ENCODE results near the gene NMD3.

GRCh38 chr3:161263057-161263456, 41.9 kb downstream of the NMD3 start:
- TF ChIP-seq CTCF (IDR thresholded peaks at IDR 0.05) (no peak), EP300 (IDR thresholded peaks at IDR 0.05; ENCODE audit: borderline replicate concordance in 1 of 2, low read depth in 1 of 2, low read length in 1 of 2) (no peak), NRF1 (IDR thresholded peaks at IDR 0.05; ENCODE audit: low read depth, low read length) (no peak)
- TF ChIP-seq, protein P1, sequence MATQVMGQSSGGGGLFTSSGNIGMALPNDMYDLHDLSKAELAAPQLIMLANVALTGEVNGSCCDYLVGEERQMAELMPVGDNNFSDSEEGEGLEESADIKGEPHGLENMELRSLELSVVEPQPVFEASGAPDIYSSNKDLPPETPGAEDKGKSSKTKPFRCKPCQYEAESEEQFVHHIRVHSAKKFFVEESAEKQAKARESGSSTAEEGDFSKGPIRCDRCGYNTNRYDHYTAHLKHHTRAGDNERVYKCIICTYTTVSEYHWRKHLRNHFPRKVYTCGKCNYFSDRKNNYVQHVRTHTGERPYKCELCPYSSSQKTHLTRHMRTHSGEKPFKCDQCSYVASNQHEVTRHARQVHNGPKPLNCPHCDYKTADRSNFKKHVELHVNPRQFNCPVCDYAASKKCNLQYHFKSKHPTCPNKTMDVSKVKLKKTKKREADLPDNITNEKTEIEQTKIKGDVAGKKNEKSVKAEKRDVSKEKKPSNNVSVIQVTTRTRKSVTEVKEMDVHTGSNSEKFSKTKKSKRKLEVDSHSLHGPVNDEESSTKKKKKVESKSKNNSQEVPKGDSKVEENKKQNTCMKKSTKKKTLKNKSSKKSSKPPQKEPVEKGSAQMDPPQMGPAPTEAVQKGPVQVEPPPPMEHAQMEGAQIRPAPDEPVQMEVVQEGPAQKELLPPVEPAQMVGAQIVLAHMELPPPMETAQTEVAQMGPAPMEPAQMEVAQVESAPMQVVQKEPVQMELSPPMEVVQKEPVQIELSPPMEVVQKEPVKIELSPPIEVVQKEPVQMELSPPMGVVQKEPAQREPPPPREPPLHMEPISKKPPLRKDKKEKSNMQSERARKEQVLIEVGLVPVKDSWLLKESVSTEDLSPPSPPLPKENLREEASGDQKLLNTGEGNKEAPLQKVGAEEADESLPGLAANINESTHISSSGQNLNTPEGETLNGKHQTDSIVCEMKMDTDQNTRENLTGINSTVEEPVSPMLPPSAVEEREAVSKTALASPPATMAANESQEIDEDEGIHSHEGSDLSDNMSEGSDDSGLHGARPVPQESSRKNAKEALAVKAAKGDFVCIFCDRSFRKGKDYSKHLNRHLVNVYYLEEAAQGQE (IDR thresholded peaks at IDR 0.05; ENCODE audit: low read depth, low read length): no peak

Measured in SK-N-SH (cell line).